CMK (cell line): ENCODE measurements around the gene MOB3A.

Experiments
- DNase-seq: peaks from one replicate; pipeline ENCODE4 v3.0.0-alpha.2; 2010; ENCODE audit warnings: low read depth

Gene MOB3A

DNA sequence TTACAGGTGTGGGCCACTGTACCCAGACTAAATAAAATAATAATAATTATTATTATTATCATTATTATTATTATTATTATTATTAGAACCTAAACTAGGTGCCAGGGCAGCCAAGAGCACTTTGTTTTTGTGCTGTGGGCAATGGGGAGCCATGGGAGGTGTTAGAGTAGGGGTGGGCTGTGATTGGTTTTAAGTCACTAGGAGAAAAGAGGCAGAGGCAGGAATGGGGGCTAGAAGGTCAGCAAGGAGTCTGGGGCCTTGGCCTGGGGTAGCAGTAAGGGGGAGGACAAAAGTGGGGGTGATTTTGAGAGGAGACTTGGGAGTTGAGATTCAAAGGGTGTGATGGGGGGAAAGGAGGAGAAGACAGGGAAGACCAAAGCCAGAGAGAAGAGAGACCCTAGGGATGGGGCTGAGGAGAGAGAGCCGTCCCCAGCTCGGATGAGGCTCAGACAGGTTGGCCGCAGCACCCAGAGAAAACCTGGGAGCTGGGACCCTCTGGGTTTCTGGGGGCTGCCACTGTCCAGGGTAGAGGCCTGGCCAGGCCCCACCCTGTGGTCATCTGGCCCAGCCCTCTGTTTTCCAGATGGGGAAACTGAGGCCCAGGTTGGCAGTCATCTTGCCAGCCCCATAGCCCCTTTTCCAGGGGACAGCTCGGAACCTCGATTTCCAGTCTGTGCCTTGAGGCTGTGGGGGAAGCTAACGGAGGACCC is 62.9 kb downstream of the MOB3A start:
- DNase-seq, result no peak

DNA sequence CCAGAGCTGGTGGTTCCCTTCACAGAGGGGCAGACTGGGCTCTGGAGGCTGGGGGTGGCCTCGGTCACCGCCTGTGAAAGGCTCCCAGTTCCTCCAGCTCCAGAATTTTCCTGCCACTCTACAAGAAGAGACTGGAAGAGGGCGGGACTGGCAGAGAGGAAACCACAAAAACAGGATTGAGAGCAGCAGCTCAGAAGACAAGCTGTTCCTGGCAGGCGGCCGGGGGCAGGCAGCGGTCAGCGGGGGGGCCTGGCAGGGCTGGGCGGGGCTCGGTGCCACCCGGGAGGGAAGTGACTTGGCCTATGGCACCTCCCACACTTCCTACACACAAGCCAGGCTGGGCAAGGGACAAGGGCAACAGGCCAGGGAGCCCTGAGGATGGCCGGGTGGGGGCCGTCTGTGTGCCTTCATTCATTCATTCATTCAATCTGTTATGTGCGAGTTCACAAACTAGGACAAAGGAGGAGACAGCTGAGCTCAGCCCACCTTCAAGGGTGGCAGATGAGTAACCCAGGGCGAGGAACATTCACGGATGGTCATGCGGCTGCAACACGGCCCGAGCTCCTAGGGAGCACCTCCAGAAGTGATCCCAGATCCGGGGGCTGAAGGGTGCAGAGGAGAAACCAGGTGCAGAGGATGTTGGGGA is 63.7 kb downstream of the MOB3A start:
- DNase-seq, result peak; percentile 78

GRCh38 chr19:2027361-2027760 is 68.8 kb downstream of the MOB3A start:
- DNase-seq, result no peak

DNA sequence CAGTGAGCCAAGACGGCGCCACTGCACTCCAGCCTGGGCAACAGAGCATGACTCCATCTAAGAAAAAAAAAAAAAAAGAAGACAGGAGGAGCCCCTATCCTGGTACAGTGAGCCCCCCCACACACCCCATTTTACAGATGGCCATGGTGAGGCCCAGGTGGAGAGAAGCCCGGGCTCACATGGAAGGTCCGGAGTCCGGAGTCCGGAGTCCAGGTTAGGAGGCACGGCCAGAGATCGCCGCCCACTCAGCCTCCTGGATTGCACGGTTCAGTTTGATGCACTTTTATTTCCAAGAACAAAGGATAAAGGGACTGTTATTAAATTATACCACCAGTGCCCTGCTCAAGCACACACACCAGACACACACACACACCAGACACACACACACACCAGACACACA is 69.4 kb downstream of the MOB3A start:
- no peak for DNase-seq

GRCh38 chr19:2022289-2022688 is 73.8 kb downstream of the MOB3A start:
- DNase-seq, result no peak

DNA sequence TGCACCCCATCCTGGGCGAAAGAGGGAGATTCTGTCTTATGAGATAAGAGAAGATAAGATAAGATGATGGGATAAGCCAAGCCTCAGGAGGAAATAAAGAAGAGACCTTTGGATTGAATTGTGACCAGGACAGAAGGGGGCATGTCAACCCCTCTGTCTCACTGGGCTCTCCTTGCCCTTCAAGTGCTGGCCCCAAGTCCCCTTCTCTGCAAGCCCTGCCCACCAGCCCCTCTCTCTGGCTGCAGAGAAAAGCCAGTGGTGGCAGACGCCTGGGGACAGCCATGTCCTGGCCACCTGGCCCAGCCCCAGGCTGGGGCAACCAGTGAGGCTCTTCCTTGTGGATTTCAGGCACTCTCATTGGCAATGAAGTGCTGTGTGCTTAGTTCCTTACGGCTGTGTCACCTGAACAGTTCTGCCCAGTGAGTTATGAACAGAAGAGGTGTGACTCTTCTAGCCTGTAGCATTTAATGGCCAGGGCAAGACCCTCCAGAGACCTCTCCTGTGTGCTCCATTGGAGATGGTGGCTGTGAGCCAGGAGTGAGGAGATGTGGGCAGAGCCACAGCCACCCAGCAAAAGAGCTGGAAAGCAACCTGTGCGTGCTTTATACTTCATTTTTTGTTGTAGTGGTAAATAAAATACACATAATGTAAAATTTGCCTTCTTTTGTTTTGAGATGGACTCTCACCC is 74.5 kb downstream of the MOB3A start:
- no peak for DNase-seq
